Measurements from ENCODE around the gene MEX3B. TPM values are rescaled to one million over a fixed set of nuclear protein-coding genes. Genes with fewer than 3 reads are reported as not detected.

The MEX3B gene
- 1 to 10 TPM in 3 of 4 donors, under 1 TPM in 1; 0.13 to 1.6 (median 1.2) TPM for total RNA-seq

- intact Hi-C loops (cut with DNase I; ENCODE audit: low total_unique reads): no loop called here
- no peak for TF ChIP-seq CTCF (IDR thresholded peaks at IDR 0.05)
- WGBS, 2 donors: 0% methylated on average over 27 to 49 of the region's 68 CpGs
Measured at GRCh38 chr15:82045892-82046665, at the start of gene MEX3B. MEX3B (minus strand) TSS chr15:82046018; CDS start chr15:82045705, 313 bp downstream.

GRCh38 chr15:82093774-82094211 is 48.0 kb upstream of the MEX3B start:
- 80 to 81% methylated on average over 13 of the region's 13 CpGs for WGBS, 2 donors
- H3K4me3 ChIP-seq (ENCODE audit: low read depth, poor library complexity, severe bottlenecking): no peak overlapping the region
- TF ChIP-seq CTCF (IDR thresholded peaks at IDR 0.05) (no peak), POLR2A (IDR thresholded peaks at IDR 0.05) (no peak)
- DNase-seq (ENCODE audit: low spot score in 2 of 2): no peak
- intact Hi-C loops (cut with DNase I; ENCODE audit: low total_unique reads): no loop called here

More at GRCh38 chr15:82045892-82046665, at the start of gene MEX3B:
- DNase-seq (ENCODE audit: low spot score in 2 of 2): peak; percentile 94 to 99
- peak within 1 kb of the TSS; percentile 67 for H3K4me3 ChIP-seq (ENCODE audit: low read depth, poor library complexity, severe bottlenecking)

DNA sequence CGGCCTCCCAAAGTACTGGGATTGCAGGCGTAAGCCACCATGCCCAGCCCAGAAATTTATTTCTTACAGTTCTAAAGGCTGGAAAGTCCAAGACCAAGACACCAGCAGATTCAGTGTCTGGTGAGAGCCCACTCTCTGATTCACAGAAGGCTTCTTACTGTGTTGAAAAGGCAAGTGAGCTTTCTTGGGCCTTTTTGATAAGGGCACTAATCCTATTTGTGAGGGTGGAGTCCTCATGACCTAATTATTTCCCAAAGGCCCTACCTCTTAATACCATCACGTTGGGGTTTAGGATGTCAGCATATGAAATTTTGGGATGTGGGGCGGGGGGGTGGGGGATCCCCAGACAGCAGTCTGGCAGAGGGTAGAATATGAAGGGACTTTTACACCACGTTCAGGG is 47.5 kb upstream of the MEX3B start:
- intact Hi-C loops (cut with DNase I; ENCODE audit: low total_unique reads): no loop called here
- no peak for DNase-seq (ENCODE audit: low spot score in 2 of 2)
- TF ChIP-seq CTCF (IDR thresholded peaks at IDR 0.05) (no peak), POLR2A (IDR thresholded peaks at IDR 0.05) (no peak)
- WGBS, 2 donors: 86 to 92% methylated on average over 5 of the region's 5 CpGs
- H3K4me3 ChIP-seq (ENCODE audit: low read depth, poor library complexity, severe bottlenecking): no peak overlapping the region

DNA sequence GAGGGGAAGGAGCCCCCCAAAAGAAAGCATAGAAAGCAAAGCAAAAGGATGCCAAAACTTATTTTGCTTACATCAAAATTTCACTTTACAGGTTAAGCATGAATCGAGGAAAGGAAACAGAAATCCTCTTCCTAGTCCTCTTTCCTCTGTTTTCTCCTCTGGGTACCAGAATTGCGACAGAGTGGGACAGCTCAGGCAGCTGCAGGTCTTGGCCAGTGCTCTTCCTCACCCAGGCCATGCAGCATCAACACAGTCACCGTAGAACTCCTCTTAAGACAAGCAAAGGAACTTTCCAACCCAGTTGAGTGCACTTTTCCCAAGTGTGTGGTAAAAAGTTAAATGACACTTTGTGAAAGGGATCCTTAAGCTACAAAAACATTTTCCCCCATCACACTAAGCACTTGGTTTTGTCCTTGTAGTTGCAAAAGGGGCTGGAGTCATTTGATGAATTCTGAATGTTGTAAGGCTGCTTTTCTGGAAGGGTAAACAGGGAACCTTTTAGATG is 45.9 kb upstream of the MEX3B start:
- WGBS, 2 donors: 83 to 87% methylated on average over 3 of the region's 3 CpGs
- no peak overlapping the region for H3K4me3 ChIP-seq (ENCODE audit: low read depth, poor library complexity, severe bottlenecking)
- no peak for DNase-seq (ENCODE audit: low spot score in 2 of 2)
- TF ChIP-seq CTCF (IDR thresholded peaks at IDR 0.05) (no peak), POLR2A (IDR thresholded peaks at IDR 0.05) (no peak)
- intact Hi-C loops (cut with DNase I; ENCODE audit: low total_unique reads): no loop called here

DNA sequence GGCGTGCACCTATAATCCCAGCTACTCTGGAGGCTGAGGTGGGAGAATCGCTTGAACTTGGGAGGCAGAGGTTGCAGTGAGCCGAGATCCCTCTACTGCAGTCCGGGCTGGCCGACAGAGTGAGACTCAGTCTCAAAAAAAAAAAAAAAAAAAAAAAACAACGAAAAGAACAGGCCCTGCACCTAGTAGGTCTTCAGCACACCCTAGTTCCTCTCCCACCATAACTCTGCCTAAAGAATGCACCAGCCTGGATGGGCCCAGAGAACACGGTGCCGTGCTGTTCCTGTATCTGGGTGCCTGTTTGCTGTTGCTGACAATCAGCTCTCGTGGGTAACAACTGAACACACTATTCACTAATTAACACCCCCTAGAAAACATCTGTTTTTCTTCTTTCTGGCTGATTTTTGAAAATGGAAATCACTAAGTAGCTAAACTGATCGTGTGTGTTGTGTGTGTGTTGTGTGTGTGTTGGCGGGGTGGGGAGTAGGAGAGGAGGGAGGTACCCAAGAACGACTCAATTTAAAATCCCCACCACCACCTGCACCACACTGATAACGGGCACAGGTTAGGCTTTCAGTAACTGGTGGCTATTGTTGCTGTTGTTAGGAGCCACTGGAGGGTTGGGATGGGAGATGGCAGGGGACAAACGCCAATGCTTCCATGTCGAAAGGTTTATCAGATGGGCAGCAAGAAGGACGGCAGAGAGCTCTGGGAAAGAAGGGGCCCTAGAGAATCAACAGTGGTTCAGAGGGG is 40.6 kb upstream of the MEX3B start:
- intact Hi-C loops (cut with DNase I; ENCODE audit: low total_unique reads): no loop called here
- no peak overlapping the region for H3K4me3 ChIP-seq (ENCODE audit: low read depth, poor library complexity, severe bottlenecking)
- WGBS, 2 donors: 86 to 87% methylated on average over 16 of the region's 16 CpGs
- no peak for TF ChIP-seq CTCF (IDR thresholded peaks at IDR 0.05)
- no peak for TF ChIP-seq POLR2A (IDR thresholded peaks at IDR 0.05)
- no peak for DNase-seq (ENCODE audit: low spot score in 2 of 2)
